IPS-15b (cell line): ENCODE results near the gene ZSWIM6.

ENCODE experiments used
- H3K27me3 ChIP-seq: one replicate; pipeline ENCODE4 v1.6.1; 2013; ENCODE audit warnings: low read length; ENCODE audit not compliant: control insufficient read depth, insufficient read depth
- H3K36me3 ChIP-seq: one replicate; pipeline ENCODE4 v1.6.1; 2013; ENCODE audit warnings: low read length; ENCODE audit not compliant: control insufficient read depth, insufficient read depth
- H3K4me1 ChIP-seq: one replicate; pipeline ENCODE4 v1.6.1; 2013; ENCODE audit warnings: mild to moderate bottlenecking, low read length; ENCODE audit not compliant: control insufficient read depth, insufficient read depth
- H3K4me3 ChIP-seq: one replicate; pipeline ENCODE4 v1.5.1; 2013; ENCODE audit warnings: low read depth, low read length
- H3K9ac ChIP-seq: one replicate; pipeline ENCODE4 v1.6.1; 2013; ENCODE audit warnings: low read depth, mild to moderate bottlenecking, low read length
- H3K9me3 ChIP-seq: one replicate; pipeline ENCODE4 v1.6.1; 2013; ENCODE audit warnings: mild to moderate bottlenecking, low read length; ENCODE audit not compliant: control insufficient read depth, insufficient read depth

Gene ZSWIM6

GRCh38 chr5:61582887-61583286 lies 250.8 kb downstream of the ZSWIM6 start:
- H3K4me1 ChIP-seq = no peaks in the 10 kb centered on the region
- H3K9ac ChIP-seq = no peak overlapping the region
- no peaks in the 10 kb centered on the region for H3K36me3 ChIP-seq
- H3K9me3 ChIP-seq = no peaks in the 10 kb centered on the region
- H3K27me3 ChIP-seq = no peaks in the 10 kb centered on the region
- no peak overlapping the region for H3K4me3 ChIP-seq

GRCh38 chr5:61586096-61587084 lies 254.3 kb downstream of the ZSWIM6 start:
- Histone ChIP-seq H3K4me3 (no peak overlapping the region), H3K9me3 (no peaks in the 10 kb centered on the region), H3K4me1 (no peaks in the 10 kb centered on the region), H3K36me3 (no peaks in the 10 kb centered on the region), H3K27me3 (no peaks in the 10 kb centered on the region), H3K9ac (no peak overlapping the region)

GRCh38 chr5:61587125-61587524 lies 255.1 kb downstream of the ZSWIM6 start:
- H3K4me1 ChIP-seq = no peaks in the 10 kb centered on the region
- H3K9ac ChIP-seq = no peak overlapping the region
- H3K27me3 ChIP-seq = no peaks in the 10 kb centered on the region
- H3K4me3 ChIP-seq = no peak overlapping the region
- no peaks in the 10 kb centered on the region for H3K36me3 ChIP-seq
- H3K9me3 ChIP-seq = no peaks in the 10 kb centered on the region

- H3K4me3 ChIP-seq = no peak overlapping the region
- H3K9ac ChIP-seq = no peak overlapping the region
- H3K36me3 ChIP-seq = no peaks in the 10 kb centered on the region
- no peaks in the 10 kb centered on the region for H3K9me3 ChIP-seq
- H3K27me3 ChIP-seq = no peaks in the 10 kb centered on the region
- H3K4me1 ChIP-seq = no peaks in the 10 kb centered on the region
Observed at GRCh38 chr5:61588216-61588615, 256.2 kb downstream of the ZSWIM6 start.

GRCh38 chr5:61589946-61590345 lies 257.9 kb downstream of the ZSWIM6 start:
- no peaks in the 10 kb centered on the region for H3K4me1 ChIP-seq
- no peaks in the 10 kb centered on the region for H3K36me3 ChIP-seq
- no peak overlapping the region for H3K9ac ChIP-seq
- H3K9me3 ChIP-seq = no peaks in the 10 kb centered on the region
- no peaks in the 10 kb centered on the region for H3K27me3 ChIP-seq
- no peak overlapping the region for H3K4me3 ChIP-seq

DNA sequence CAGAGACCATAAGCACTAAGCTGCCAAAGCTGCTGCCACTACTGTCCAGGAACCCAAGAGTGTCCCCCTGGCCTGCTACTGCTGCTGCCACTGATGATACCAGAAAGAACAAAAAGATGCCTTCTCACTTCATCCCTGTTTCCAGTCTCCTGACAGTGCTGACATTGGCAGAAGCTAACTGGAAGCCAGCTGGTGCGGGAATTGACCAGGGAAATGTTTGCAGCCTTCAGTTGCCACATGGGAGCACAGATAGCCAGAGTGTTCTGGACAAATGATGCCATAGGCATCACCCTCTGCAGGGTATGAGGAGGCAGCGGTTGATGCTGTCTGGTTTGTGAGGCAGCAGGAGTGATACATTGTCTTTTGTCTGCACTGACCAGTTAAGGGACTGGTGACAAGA lies 258.4 kb downstream of the ZSWIM6 start:
- Histone ChIP-seq H3K4me3 (no peak overlapping the region), H3K27me3 (no peaks in the 10 kb centered on the region), H3K9ac (no peak overlapping the region), H3K9me3 (no peaks in the 10 kb centered on the region), H3K4me1 (no peaks in the 10 kb centered on the region), H3K36me3 (no peaks in the 10 kb centered on the region)

GRCh38 chr5:61591859-61592258 lies 259.8 kb downstream of the ZSWIM6 start:
- Histone ChIP-seq H3K9me3 (no peaks in the 10 kb centered on the region), H3K36me3 (no peaks in the 10 kb centered on the region), H3K4me1 (no peaks in the 10 kb centered on the region), H3K27me3 (no peaks in the 10 kb centered on the region), H3K4me3 (no peak overlapping the region), H3K9ac (no peak overlapping the region)

DNA sequence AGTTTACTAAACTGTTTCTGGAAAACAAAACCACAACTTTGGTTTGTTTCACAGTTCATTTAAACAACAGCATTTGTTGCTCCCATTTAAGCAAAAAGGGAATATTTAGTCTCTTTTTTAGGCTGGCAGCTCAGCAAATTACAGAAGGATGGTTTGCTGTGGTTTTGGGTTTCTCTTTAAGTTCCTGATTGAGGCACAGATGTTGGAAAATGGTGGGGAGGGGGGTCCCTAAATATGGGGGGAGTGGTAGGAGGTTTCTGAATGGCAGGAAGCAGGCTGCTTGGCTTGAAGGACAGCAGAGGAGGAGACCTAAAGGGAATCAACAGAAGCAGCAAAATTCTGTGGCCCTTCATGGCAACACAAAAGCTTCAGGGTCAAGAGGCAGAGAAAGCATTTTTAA lies 263.4 kb downstream of the ZSWIM6 start:
- Histone ChIP-seq H3K9ac (no peak overlapping the region), H3K9me3 (no peaks in the 10 kb centered on the region), H3K4me3 (no peak overlapping the region), H3K4me1 (no peaks in the 10 kb centered on the region), H3K36me3 (no peaks in the 10 kb centered on the region), H3K27me3 (no peaks in the 10 kb centered on the region)
